HG03196 (cell line): ENCODE measurements around the gene TFPI2.
A peak's percentile ranks its signal among the peaks of the same experiment; 100 is the strongest.

Source experiments
- ATAC-seq: cut with Tn5 transposase; IDR thresholded peaks from one replicate; pipeline ENCODE4 v1.9.1; 2021; ENCODE audit not compliant: unreplicated experiment

The TFPI2 gene

DNA sequence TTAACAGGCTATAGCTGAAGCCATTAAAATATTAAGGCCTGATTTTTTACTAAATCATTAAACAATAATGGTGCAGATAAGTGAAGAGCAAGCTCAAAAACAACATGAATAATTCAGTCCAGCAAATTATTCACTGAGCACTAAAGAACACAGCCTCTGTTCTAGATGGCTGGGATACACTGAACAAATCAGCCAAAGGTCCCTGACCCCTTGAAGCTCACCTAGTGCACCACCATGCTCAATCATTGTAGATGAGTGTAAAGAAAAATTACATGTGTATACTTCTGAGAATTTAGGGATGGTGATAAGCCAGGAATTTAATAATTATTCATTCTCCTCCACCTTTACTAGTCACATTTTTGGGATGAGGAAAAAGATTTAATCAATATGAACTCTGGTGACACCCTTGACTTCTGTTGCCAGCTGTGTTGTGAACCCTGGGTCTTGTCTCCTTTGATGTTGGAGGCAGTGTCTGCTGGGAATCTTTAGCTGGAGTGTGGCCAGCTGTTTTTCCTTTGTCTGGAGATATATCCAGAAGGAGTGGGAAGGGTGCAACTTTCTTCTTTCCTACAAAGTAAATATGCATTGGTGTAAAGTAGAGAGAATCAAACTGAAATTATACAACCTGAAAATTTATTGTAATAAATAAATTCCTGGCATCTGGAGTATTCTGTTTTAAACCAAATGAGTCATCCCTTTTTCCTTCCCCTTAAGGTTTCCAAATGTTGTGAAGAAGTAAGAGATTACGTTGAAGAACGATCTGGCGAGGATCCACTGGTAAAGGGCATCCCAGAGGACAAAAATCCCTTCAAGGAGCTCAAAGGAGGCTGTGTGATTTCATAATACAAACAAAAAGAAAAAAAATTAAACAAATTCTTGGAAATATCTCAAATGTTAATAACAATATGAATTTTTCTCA, 19.8 kb upstream of the TFPI2 start:
- ATAC-seq: no peak

DNA sequence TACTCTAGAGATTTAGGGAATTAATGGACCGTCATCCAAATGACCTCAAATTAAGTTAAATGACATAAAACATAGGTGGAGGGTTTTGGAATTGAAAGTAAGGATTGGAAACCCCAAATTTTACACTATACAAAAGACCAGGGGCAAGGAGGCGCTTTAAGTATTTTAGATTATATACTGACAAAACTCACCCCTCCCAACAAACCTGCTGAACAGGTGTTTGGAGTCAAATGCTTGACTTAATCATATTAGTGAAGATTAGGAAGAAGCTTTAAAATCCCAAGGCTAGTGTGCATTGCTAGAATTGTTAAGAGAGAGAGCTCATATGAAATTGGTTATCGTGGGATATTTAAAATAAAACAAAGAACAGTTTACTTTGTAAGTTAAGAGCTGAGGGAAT, 15.7 kb upstream of the TFPI2 start, which contains the start of gene GNGT1:
Gene GNGT1, plus strand, starts transcription at position 301 of the 400 bp plus-strand sequence. CDS start 180 bp downstream, outside the sequence.
- ATAC-seq: no peak

DNA sequence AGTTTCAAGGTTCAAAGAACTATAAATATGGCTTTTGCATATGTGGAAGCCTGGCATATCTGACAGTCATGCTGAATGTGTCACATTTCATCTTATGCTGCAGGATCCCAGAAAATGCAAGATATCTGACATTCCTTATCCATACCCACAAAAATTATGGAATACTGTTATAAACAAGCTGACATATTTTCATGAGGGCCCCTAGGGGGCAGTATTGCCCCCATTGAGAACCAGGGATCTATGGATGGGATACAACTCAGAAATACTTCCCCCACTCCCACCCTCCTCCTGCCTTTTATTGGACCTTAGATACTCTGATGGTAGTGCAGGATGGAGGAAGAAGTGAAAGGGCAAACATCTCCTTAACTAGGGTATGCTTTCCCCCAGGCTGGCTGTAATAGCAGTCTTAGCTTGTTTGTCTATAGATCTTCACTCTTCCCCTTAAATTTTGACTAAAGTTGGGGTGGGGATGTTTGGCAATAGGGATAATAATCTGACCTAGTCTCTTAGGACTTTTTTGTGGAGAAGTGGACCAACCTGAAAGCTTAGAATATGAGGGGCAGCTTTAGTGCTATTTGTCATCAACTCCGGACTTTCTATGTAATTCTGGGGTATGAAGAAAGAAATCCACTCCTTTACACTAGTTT, 12.3 kb upstream of the TFPI2 start:
- no peak for ATAC-seq

DNA sequence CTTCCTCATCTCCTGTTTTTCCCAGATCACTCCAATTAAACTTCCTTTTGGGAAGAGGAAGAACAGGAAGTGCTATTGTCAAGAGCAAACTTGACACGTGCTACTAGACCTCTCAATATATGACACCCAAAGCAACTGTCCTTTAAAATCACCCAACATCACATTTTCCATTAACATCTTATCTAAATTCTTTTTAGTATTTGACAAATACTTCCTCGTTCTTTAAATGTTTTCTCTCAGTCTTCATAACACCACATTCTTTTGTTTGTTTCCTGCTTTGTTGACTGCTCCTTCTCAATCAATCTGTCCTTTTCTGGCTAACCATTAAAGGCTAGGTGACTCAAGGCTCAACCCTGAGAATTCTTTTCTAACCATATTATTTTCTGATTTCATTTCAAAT, 7.1 kb upstream of the TFPI2 start:
- no peak for ATAC-seq

DNA sequence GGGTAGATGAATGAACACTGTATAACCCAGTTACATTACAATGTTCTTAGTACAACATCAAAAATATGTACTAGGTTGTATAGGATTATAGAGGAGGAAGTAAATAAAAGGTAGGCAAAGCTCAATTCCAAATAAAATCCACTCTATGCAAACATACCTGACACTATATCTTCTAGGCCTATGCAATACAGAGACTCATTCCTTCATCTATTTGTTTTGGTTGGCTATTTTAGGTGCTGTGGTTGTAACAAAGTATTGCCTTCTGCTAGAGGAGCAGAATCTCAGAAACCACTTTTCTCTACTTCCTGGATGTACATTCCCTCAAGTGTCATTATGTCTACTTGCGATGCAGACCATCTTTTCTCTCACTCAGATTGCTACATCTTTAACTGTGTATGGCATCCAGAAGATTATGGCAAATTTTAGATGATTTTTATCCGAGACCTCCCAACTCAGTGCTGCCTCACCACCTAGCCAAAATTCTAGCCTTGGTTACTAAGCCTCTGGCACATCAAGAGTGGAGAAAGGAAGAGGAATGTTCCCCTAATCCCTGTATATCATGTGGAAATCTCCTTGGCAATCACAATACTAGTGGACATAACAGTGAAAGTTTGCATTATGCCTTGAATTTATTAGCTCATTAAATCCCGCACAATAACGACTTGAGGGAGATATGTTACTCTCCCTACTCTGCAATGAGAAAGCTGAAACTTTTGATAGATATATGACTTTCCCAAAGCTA, 5.5 kb upstream of the TFPI2 start:
- no peak for ATAC-seq

DNA sequence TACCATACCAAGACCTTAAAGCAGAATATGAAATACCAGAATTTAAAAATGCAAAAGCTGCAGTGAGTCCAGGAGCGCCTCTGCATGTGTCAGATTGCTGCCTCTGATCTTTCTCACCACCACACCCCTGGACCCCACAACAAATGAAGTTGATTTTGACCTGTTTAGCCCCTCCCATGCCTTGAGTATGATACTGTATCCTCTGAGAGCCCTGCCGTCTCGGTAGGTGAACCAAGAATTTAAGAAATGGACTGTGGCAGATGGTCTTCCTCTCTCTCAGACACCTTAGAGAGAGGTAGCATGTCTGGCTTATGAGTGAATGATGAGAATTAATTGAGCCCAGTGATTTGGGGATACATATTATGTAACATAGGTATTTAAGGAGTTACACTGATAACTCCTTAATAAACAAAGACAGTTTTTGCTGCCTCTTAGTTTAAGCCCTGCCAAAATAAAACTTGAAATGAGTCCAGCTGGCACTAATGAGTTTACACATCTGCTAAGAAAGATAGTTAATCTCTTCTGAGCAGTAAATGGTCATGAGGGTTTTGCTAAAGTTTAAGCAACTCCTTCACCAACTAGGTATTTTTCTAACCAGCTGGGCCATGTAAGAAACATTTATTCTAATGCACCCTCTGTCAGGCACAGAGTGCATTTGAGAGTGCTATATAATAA, 4.5 kb upstream of the TFPI2 start:
- no peak for ATAC-seq

DNA sequence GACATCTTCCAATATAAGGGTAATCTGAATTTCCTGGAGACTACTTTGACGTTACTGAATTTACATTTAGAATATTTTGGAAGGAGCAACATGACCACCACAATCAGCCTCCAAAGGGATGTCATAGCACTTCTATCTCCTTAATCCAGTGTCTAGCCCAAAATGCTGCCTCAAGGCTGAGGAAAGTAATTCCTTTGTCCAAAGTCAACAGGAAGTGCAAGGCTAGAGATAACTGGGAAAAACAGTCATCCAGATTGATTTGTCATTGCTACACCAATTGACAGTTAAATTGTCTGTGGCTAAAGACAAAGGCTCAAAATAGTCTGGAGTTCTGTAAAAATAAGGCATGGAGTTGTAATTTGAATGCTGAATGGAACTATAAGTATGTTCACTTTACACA, 3.9 kb upstream of the TFPI2 start:
- ATAC-seq: no peak

DNA sequence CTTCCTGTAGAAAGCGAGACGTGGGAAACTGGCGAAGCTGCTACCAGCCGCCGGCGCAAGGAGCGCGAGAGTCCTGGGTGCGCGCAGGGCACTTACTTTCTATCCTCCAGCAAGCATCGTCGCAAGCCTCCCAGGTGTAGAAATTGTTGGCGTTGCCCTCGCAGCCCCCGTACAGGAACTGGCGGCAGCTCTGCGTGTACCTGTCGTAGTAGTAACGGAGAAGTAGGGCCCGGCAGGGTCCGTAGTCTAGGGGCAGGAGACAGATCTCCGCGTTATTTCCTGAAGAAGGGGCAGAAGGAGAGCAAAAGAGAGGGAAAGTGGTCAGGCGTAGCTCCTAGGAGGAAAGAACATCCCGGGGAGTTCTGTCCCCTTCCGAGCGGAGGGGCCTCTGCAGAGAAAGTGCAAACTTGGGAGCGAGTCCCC, 501 bp downstream of the TFPI2 start:
- ATAC-seq: peak; percentile 67

DNA sequence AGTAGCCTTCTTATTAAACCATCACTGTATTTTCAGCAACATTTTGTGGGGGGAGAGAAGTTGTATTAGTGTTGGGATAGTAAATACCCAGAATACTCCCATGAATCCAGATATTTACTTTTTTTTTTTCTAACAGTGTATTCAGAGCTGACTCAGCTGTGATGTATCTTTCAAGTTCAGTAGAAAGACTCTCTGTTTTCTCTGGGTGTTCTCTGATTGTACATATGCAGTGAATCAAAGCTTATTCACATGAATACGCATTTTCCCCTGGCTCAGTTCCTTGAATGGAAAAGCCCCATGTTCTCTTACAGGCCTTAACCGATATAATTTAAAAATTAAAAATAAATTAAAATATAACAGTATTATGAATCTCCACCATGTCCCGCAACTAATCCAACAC, 1.3 kb downstream of the TFPI2 start:
- no peak for ATAC-seq

DNA sequence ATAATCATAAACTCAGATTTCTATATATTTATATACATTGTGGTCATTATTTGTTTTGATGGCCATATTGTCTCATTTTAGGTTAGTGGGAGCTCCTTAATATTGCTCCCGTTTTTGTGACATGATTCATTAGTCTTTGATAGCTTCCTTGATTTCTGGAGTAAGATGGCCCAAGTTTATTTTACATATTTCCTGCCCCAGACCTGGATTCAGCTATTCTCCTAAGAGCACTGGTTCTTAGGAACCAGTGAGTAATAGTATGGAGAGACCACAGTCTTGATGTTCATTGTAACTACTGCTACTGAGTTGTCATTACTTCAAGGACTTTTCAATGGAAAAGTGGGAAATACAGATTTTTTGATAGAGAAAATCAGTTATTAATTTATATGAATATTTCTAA, 6.0 kb downstream of the TFPI2 start:
- no peak for ATAC-seq

DNA sequence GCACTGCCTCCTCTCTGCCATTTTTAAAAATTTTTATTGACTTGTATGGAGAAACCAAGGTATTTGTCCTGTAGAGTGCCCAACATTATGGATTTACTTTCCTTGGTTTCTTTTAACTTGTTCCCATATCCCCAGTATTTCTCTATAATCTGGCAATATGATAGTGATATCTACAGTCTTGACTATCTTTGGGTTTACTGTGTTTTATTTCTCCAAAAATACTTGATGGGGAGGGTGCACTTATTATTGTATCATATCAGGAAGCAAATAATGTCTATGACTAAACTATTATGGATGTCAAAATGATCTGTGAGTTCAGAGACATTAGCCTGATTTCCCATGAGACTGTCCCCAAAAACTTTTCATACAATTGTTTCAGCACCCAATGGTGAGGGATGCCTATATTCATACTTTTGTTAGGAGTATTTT, 6.6 kb downstream of the TFPI2 start:
- no peak for ATAC-seq

DNA sequence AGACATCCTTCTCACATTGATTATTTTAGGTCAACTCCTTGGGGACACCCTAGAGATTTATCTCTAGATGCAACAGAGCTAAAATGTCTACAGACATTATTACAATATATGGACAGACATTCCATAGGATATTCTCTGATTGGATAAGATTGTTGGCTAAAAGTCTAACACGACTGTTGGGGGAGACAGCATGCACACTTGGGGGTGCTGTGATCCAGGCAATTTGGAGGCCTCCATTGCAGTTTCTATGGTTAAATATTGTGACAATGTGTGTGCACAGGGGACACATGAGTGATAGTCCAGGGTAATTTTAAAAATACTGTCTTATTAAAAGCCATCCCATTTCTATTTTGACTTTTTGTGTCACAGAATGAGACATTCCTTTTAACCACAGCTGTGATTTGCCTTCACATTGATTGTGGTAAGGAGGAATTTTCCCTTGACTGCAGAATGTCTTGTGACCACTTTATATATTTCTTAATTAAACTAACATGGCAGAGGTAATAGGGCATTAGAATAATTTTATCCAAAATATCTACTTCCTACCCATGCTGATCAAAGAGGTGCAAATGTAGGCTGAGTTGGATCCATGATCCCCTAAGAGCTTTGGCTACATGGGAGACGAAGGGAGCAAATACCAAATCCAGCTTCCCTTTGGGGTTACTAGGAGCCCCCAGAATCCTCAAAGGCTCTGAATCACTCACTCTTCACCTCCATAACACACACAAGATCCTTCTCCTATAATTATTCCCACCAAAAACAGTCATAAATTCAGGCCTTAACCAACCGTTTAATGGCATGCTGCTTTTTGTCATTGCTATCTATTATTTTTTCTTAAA, 7.3 kb downstream of the TFPI2 start:
- ATAC-seq: no peak

DNA sequence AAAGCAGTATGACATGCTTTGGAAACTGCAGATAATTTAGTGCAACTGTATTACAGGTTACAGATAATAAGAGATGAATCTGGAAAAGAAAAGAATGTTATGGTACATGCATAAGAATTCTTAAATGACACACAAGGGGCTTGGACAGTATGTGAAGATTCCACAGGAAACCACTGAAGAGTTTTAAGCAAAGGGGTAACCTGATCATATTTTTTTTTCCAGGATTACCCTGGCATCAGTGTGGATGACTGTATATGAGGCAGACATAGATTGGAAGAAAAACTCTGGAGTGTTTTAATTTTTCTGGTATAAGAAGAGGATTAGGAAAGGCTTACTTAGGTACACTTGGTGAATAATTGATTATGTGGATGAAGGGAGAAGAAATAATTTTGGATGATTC, 8.1 kb downstream of the TFPI2 start:
- ATAC-seq: no peak

DNA sequence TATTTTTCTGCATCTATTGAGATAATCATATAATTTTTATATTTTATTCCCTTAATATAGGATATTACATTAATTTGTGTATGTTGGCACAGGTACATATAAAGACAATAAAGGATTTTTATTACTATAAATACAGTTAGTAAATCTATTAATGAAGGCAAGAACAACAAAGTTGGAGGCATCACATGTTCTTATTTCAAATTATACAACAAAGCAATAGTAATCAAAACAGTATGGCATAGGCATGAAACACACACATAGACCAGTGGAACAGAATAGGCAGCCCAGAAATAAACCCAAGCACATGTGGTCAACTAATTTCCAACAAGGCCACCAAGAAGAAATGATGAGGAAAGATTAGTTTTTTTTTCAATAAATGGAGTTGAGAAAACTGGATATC, 11.2 kb downstream of the TFPI2 start:
- no peak for ATAC-seq

DNA sequence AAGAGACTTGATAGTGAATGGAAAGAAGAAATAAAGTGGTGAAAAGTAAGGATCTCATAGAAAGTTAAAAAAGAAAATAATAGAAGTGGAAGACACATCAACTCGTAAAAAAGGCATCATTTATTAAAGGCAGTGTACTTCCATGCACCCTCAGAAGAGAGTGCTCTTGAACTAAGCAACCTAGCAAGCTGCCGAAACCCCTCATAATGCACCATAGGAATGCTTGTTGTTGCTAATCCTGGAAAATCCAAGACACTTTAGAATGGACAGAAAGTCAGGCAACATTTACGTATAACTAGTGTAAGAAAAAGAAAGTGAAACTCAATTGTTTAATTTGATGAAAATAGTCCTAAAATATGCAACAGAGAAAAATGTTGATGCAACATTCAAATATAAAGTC, 12.8 kb downstream of the TFPI2 start:
- no peak for ATAC-seq

DNA sequence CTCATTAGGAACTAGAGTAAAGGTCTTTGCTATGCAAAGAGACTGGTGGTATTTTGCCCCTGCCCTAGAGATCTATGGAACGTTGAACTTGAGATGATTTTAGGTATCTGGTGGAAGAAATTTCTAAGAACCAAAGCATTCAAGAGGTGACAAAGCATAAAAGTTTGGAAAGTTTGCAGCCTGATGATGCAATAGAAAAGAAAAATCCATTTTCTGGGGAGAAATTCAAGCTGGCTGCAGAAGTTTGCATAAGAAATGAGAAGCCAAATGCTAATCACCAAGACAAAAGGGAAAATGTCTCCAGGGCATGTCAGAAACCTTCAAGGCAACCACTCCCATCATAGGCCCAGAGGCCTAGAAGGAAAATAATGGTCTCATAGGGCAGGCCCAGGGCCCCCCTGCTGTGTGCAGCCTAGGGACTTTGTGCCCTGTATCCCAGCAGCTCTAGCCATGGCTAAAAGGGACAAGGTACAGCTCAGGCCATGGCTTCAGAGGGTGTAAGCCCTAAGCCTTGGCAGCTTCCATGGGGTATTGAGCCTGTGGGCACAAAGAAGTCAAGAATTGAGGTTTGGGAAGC, 16.5 kb downstream of the TFPI2 start:
- ATAC-seq: no peak

DNA sequence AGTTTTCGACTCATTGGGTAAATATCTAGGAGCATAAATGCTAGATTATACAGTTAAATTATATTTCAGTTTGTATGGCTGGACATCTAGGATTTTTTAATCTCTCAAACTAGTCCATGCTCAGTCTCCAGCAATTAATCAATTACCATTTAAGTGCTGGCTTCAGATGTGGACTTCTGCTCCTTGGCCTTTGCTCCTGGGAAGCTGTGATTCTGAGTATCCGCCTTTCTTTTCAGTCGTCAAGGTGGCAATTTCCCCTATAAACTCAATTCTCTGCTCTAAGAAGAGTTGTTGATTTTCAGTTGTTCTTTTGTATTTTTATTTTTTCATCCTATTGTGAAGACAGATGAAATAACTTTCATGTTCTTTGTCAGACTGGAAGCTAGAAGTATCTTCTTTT, 23.7 kb downstream of the TFPI2 start:
- no peak for ATAC-seq

DNA sequence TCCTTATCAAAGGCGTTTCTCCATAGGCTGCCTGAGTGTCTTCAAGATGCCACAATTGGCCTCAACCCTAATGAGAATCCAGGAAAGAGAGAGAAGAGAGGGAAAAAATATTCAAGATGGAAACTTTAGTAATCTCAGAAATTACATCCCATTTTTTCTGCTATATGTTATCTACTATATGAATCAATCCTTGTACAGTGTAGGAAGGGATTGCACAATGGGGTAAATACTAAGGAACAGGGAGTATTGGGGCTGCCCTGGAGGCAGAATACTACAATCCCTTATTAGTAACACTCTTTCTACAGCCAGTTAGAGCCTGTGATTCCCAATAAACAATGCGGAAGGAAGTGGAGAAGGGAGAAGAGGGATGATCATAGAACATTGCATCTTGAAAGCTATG, 27.9 kb downstream of the TFPI2 start:
- ATAC-seq: no peak

DNA sequence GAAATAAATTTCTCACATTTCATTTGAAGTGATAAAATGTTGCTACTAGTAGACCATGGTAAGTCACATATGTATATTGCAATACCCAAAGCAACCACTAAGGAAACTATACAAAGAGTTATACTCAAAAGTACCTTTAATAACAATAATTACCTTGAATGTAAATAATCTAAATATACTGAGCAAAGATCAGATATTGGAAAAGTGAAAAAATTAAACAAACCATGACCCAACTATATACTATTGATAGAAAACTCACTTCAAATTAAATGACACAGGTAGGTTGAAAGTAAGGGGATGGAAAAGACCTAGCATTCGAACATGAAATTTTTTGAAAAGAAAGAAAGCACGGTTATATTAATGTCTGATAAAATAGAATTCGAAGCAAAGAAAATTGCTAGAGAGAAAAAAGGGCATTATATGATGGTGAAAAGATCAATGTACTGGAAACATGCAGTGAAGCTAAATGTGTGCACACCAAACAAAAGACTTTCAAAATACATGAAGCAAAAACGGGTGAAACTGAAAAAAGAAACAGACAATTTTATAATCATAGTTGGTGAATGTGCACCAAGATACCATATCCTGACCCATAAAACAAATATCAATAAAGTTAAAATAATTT, 29.1 kb downstream of the TFPI2 start:
- ATAC-seq: no peak
